SK-N-SH treated with all-trans-retinoic acid at 6 μM for 48 hours (cell line): ENCODE results near the gene DAGLB.
"Not testable (repeated sequence)": the region's sequence is repeated elsewhere in the genome, so short reads cannot be mapped to it uniquely, and the experiment has no call there.

Experiments used
- ATAC-seq: fragments of 200-7000 bp; cut with Tn5 transposase; 3 replicates; pipeline ENCODE4 v1.9.1; 2020; ENCODE audit warnings: mild to moderate bottlenecking, moderate library complexity
- ARNTL ChIP-seq: fragments of 450-650 bp; formaldehyde crosslinking; IDR thresholded peaks from 2 replicates; pipeline ENCODE4 v1.5.0; 2020; ENCODE audit warnings: low read depth, mild to moderate bottlenecking, moderate library complexity, borderline replicate concordance
- CREB5 ChIP-seq: fragments of 250-450 bp; sonication (Bioruptor Pico); IDR thresholded peaks from 2 replicates; pipeline ENCODE4 v1.5.1; 2020; ENCODE audit warnings: low read depth, mild to moderate bottlenecking, moderate library complexity
- CSDC2 ChIP-seq: fragments of 250-450 bp; sonication (Bioruptor Pico); IDR thresholded peaks from 2 replicates; pipeline ENCODE4 v1.5.0; 2020; ENCODE audit warnings: mild to moderate bottlenecking, moderate library complexity
- CSRNP3 ChIP-seq: fragments of 250-450 bp; sonication (Bioruptor Pico); IDR thresholded peaks from 2 replicates; pipeline ENCODE4 v1.5.1; 2021; ENCODE audit warnings: mild to moderate bottlenecking, moderate library complexity
- ESRRG ChIP-seq: fragments of 250-450 bp; sonication (Bioruptor Pico); IDR thresholded peaks from 2 replicates; pipeline ENCODE4 v1.6.1; 2021; ENCODE audit warnings: mild to moderate bottlenecking
- GLIS3 ChIP-seq: fragments of 250-450 bp; sonication (Bioruptor Pico); IDR thresholded peaks from 2 replicates; pipeline ENCODE4 v1.5.0; 2020; ENCODE audit warnings: mild to moderate bottlenecking, moderate library complexity
- ISL1 ChIP-seq: fragments of 250-450 bp; sonication (Bioruptor Pico); IDR thresholded peaks from 2 replicates; pipeline ENCODE4 v2.1.2; 2022; ENCODE audit warnings: mild to moderate bottlenecking, moderate library complexity
- OSR1 ChIP-seq: fragments of 250-450 bp; sonication (Bioruptor Pico); IDR thresholded peaks from 2 replicates; pipeline ENCODE4 v1.8.0; 2022; ENCODE audit warnings: moderate library complexity, mild to moderate bottlenecking, inconsistent platforms
- PATZ1 ChIP-seq: fragments of 250-450 bp; sonication (Bioruptor Pico); IDR thresholded peaks from 2 replicates; pipeline ENCODE4 v1.8.0; 2020; ENCODE audit warnings: mild to moderate bottlenecking, moderate library complexity, borderline replicate concordance
- POU6F1 ChIP-seq: fragments of 250-450 bp; sonication (Bioruptor Pico); IDR thresholded peaks from 2 replicates; pipeline ENCODE4 v1.8.0; 2021; ENCODE audit warnings: low read depth, mild to moderate bottlenecking, moderate library complexity, borderline replicate concordance
- PPARA ChIP-seq: fragments of 250-450 bp; sonication (Bioruptor Pico); IDR thresholded peaks from 2 replicates; pipeline ENCODE4 v1.5.0; 2020; ENCODE audit warnings: mild to moderate bottlenecking, borderline replicate concordance
- SNAI2 ChIP-seq: fragments of 250-450 bp; sonication (Bioruptor Pico); IDR thresholded peaks from 2 replicates; pipeline ENCODE4 v1.5.0; 2020; ENCODE audit warnings: mild to moderate bottlenecking, moderate library complexity
- TOX ChIP-seq: fragments of 250-450 bp; sonication (Bioruptor Pico); IDR thresholded peaks from 2 replicates; pipeline ENCODE4 v1.8.0; 2021; ENCODE audit warnings: mild to moderate bottlenecking, moderate library complexity, borderline replicate concordance
- TSHZ2 ChIP-seq: fragments of 250-450 bp; sonication (Bioruptor Pico); IDR thresholded peaks from 2 replicates; pipeline ENCODE4 v1.5.0; 2020; ENCODE audit warnings: mild to moderate bottlenecking, moderate library complexity
- ZC3H10 ChIP-seq: fragments of 250-450 bp; sonication (Bioruptor Pico); IDR thresholded peaks from 2 replicates; pipeline ENCODE4 v1.5.1; 2021; ENCODE audit warnings: mild to moderate bottlenecking, moderate library complexity
- ZFP3 ChIP-seq: fragments of 250-450 bp; sonication (Bioruptor Pico); IDR thresholded peaks from 2 replicates; pipeline ENCODE4 v1.5.0; 2020; ENCODE audit warnings: mild to moderate bottlenecking, moderate library complexity
- ZNF565 ChIP-seq: fragments of 450-650 bp; formaldehyde crosslinking; conservative IDR thresholded peaks from 2 replicates; pipeline ENCODE4 v1.5.0; 2020; ENCODE audit warnings: low read depth, mild to moderate bottlenecking, moderate library complexity
- ZNF8 ChIP-seq: fragments of 450-650 bp; formaldehyde crosslinking; IDR thresholded peaks from 2 replicates; pipeline ENCODE4 v1.5.0; 2020; ENCODE audit warnings: mild to moderate bottlenecking, moderate library complexity

Gene DAGLB

GRCh38 chr7:6460303-6460702 is 12.5 kb upstream of the DAGLB start (continued):
- TF ChIP-seq PATZ1 (CRISPR knock-in tag) (no peak), TOX (CRISPR knock-in tag) (no peak), GLIS3 (CRISPR knock-in tag) (no peak), OSR1 (CRISPR knock-in tag) (no peak), SNAI2 (CRISPR knock-in tag) (no peak), PPARA (no peak), ARNTL (CRISPR knock-in tag) (no peak)
- TF ChIP-seq, all 23 proteins: peak for 0

- not testable (repeated sequence) for ATAC-seq
Measured at GRCh38 chr7:6458676-6459075, 10.9 kb upstream of the DAGLB start.

- peak; percentile 86 for ATAC-seq
Measured at GRCh38 chr7:6453734-6454133, 6.0 kb upstream of the DAGLB start.

GRCh38 chr7:6451224-6451705 is 3.5 kb upstream of the DAGLB start:
- ATAC-seq: no peak
- TF ChIP-seq CREB5 (CRISPR knock-in tag) (no peak), CSDC2 (no peak), PATZ1 (CRISPR knock-in tag) (no peak), POU6F1 (no peak), TSHZ2 (CRISPR knock-in tag) (no peak), ZFP3 (CRISPR knock-in tag) (no peak), ESRRG (CRISPR knock-in tag) (no peak), ISL1 (CRISPR knock-in tag) (no peak), ZNF8 (CRISPR knock-in tag) (no peak), SNAI2 (CRISPR knock-in tag) (no peak)

More at GRCh38 chr7:6453734-6454133, 6.0 kb upstream of the DAGLB start:
- no peak for TF ChIP-seq ZC3H10 (CRISPR knock-in tag)
- TF ChIP-seq ZNF565 (CRISPR knock-in tag): no peak
- TF ChIP-seq TSHZ2 (CRISPR knock-in tag): no peak
- no peak for TF ChIP-seq ZFP3 (CRISPR knock-in tag)
- TF ChIP-seq CSRNP3 (CRISPR knock-in tag): no peak
